Pancreas (tissue), 10 donors: ENCODE measurements around the gene CLEC4G. TPM values are rescaled to one million over a fixed set of nuclear protein-coding genes. Genes with fewer than 3 reads are reported as not detected.

ENCODE experiments used
- ATAC-seq, 4 donors: fragments of 200-7000 bp; cut with Tn5 transposase; one replicate each; pipeline versions ENCODE4 v1.8.0 to v1.9.1; 2020; ENCODE audit warnings: mild to moderate bottlenecking in 4 of 4, moderate library complexity in 4 of 4
- DNase-seq, 6 donors: peaks; one replicate each; pipeline ENCODE4 v3.0.0-alpha.2; 2020
- FAIRE-seq: peaks from 2 replicates; lab custom pipeline; 2012; peaks lifted over from hg19 to GRCh38; lab: Jason Lieb, UNC
- H3K27ac ChIP-seq, 4 donors: fragments of 200-600 bp; sonication (generic); 1 replicate in 3 of 4; 2 replicates in 1 of 4; pipeline versions ENCODE4 v1.5.0 to v1.8.0; 2020
- H3K27me3 ChIP-seq, 4 donors: fragments of 200-600 bp; one replicate each; pipeline ENCODE4 v1.8.0; 2021
- H3K36me3 ChIP-seq, 3 donors: fragments of 200-600 bp; sonication (generic) in 1 of 3; one replicate each; pipeline versions ENCODE4 v1.5.0 to v1.8.0; 2020 to 2021
- H3K4me1 ChIP-seq, 3 donors: fragments of 200-600 bp; one replicate each; pipeline ENCODE4 v1.8.0; 2021
- H3K4me3 ChIP-seq, 4 donors: fragments of 200-600 bp; sonication (generic) in 2 of 4; one replicate each; pipeline versions ENCODE4 v1.5.0 to v1.8.0; 2020 to 2021
- H3K9me3 ChIP-seq, 4 donors: fragments of 200-600 bp; one replicate each; pipeline ENCODE4 v1.8.0; 2021
- CTCF ChIP-seq, 4 donors: fragments of 200-600 bp; sonication (generic) in 3 of 4; IDR thresholded peaks; one replicate each; pipeline versions ENCODE4 v1.5.0 to v1.8.0; 2021; ENCODE audit warnings: antibody characterized with exemption in 4 of 4
- whole genome bisulfite sequencing, 2 donors: extraction: QIAGEN DNeasy Blood & Tissue Kit; methylation state at CpG; one replicate each; pipeline ENCODE4 v1.1.7; 2013; 5-methylcytosine and 5-hydroxymethylcytosine counted together
- intact Hi-C, 3 donors: fragments of 100-400 bp; cut with DNase I; formaldehyde crosslinking; loops; one replicate each; pipeline versions ENCODE4 v1.11.1 to v1.14.2; 2022
- polyA plus RNA-seq, 2 donors: library from polyadenylated mRNA; stranded (reverse); fragments of 200-250 nt; gene quantifications; one replicate each; pipeline ENCODE4 v1.2.3, GENCODE V29; 2013
- total RNA-seq, 6 donors: library from RNA; stranded (reverse); fragmentation: NEBNext Ultra II Directional in 4 of 6; extraction: Animal tissue kit (Norgen Biotek cat#: 25700) in 4 of 6; gene quantifications; one replicate each; pipeline versions ENCODE4 v1.2.1 to v1.2.4, GENCODE V29; 2021 to 2023
- donor health status: healthy with polysubstance abuse.
- donor health status: DM: no; HTN: no; CAD: no; lungs with moderate emphysema.
- donor health status: DM: no; HTN: no; CAD: no.
- donor health status: control.
- donor health status: control.
- donor health status: Bipolar disorder and iron deficiency.
- donor health status: DM: yes; HTN: yes; CAD: no.
- donor health status: DM: no; HTN: no; CAD: no.
- donor health status: DM: no; HTN: no; CAD: no.
- donor health status: DM: yes; HTN: yes; CAD: no.

CLEC4G gene
- total and polyA plus RNA-seq, 8 donors, result 0.09 to 1.1 (median 0.68) TPM; not detected in 3

- H3K4me1 ChIP-seq, result peaks cover 0 to 3% (median 0%) of the 10 kb centered on the region in 3 donors
- FAIRE-seq (no peak), ATAC-seq (no peak), DNase-seq (peak in 2 of 6 donors; percentile 28 to 49)
- H3K36me3 ChIP-seq, result peaks cover 0 to 6% (median 0%) of the 10 kb centered on the region in 3 donors
- H3K9me3 ChIP-seq, result no peaks in the 10 kb centered on the region
- 81 to 83% methylated on average over 74 of the region's 74 CpGs for WGBS, 2 donors
- no peaks in the 10 kb centered on the region for H3K27me3 ChIP-seq
- no peak for TF ChIP-seq CTCF (IDR thresholded peaks at IDR 0.05)
- intact Hi-C loops, result loop anchor here in 1 of 3 donors (5.0 kb wide), 1 partner anchor 115 kb away; no protein-coding TSS in a partner anchor
- H3K27ac ChIP-seq, result no peak overlapping the region
- peak overlapping the region in 2 of 4 donors; percentile 99 to 100 for H3K4me3 ChIP-seq
These were observed 49.6 kb downstream of the CLEC4G start for GRCh38 chr19:7682175-7682855.

GRCh38 chr19:7681340-7682174, 50.4 kb downstream of the CLEC4G start:
- WGBS, 2 donors, result 5% methylated on average over 43 of the region's 43 CpGs
- H3K27me3 ChIP-seq, result no peaks in the 10 kb centered on the region
- H3K4me1 ChIP-seq, result peaks cover 0 to 3% (median 0%) of the 10 kb centered on the region in 3 donors
- TF ChIP-seq CTCF (IDR thresholded peaks at IDR 0.05), result peak in 2 of 4 donors; percentile 19 to 21
- H3K4me3 ChIP-seq, result peak overlapping the region; percentile 99 to 100 (median 100)
- H3K27ac ChIP-seq, result peak overlapping the region in 2 of 4 donors; percentile 83 to 84
- FAIRE-seq, result no peak
- intact Hi-C loops, result loop anchor here in 1 of 3 donors (5.0 kb wide), 1 partner anchor 114 kb away; no protein-coding TSS in a partner anchor
- DNase-seq, result peak; percentile 67 to 83 (median 74)
- peak; percentile 70 to 83 (median 76) for ATAC-seq
- H3K36me3 ChIP-seq, result peaks cover 0 to 6% (median 0%) of the 10 kb centered on the region in 3 donors
- H3K9me3 ChIP-seq, result no peaks in the 10 kb centered on the region

- DNase-seq (peak; percentile 78 to 97 (median 91)), ATAC-seq (peak; percentile 92 to 97 (median 96)), FAIRE-seq (no peak)
- Histone ChIP-seq H3K4me1 (peaks cover 0 to 3% (median 0%) of the 10 kb centered on the region in 3 donors), H3K36me3 (peaks cover 0 to 6% (median 0%) of the 10 kb centered on the region in 3 donors), H3K4me3 (peak within 1 kb of the TSS; percentile 99 to 100 (median 100)), H3K27me3 (no peaks in the 10 kb centered on the region), H3K9me3 (no peaks in the 10 kb centered on the region), H3K27ac (peak within 1 kb of the TSS; percentile 69 to 84 (median 78))
- intact Hi-C loops, result loop anchor here in 1 of 3 donors (5.0 kb wide), 1 partner anchor 113 kb away; no protein-coding TSS in a partner anchor
- TF ChIP-seq CTCF (IDR thresholded peaks at IDR 0.05), result peak; percentile 97 to 98 (median 98)
- 0 to 1% methylated on average over 52 to 79 of the region's 79 CpGs for WGBS, 2 donors
These were observed 51.1 kb downstream of the CLEC4G start, which contains the start of gene TRAPPC5 for GRCh38 chr19:7680606-7681339. TSS of gene TRAPPC5 (plus strand) at chr19:7680833. CDS start at chr19:7682254, 1,421 bp downstream.

- no peak for TF ChIP-seq CTCF (IDR thresholded peaks at IDR 0.05)
- no peak for ATAC-seq
- Histone ChIP-seq H3K4me1 (peaks cover 0 to 3% (median 0%) of the 10 kb centered on the region in 3 donors), H3K36me3 (peaks cover 0 to 6% (median 0%) of the 10 kb centered on the region in 3 donors), H3K9me3 (no peaks in the 10 kb centered on the region), H3K27me3 (no peaks in the 10 kb centered on the region), H3K27ac (peak overlapping the region in 2 of 4 donors; percentile 73 to 83), H3K4me3 (peak overlapping the region; percentile 99 to 100 (median 100))
- intact Hi-C loops, result loop anchor here in 2 of 3 donors (5.0 to 10.0 kb wide), 3 partner anchors 113 to 315 kb away; no protein-coding TSS in a partner anchor
- FAIRE-seq, result no peak
- no peak for DNase-seq
- 26 to 29% methylated on average over 22 of the region's 22 CpGs for WGBS, 2 donors
These were observed 51.9 kb downstream of the CLEC4G start for GRCh38 chr19:7679771-7680605.
